Spinal cord (tissue), 10 donors: ENCODE data around the gene NCKIPSD. TPM values are rescaled to one million over a fixed set of nuclear protein-coding genes. Genes with fewer than 3 reads are reported as not detected.

Source experiments
- DNase-seq, 6 donors: peaks; one replicate each; pipeline versions ENCODE4 v3.0.0 to v3.0.0-alpha.2; 2013 to 2015; ENCODE audit warnings: low spot score in 6 of 6, low read depth in 4 of 6
- H3K27ac ChIP-seq: one replicate; pipeline ENCODE4 v1.5.1; 2013; ENCODE audit warnings: low read depth, low read length, control low read depth
- H3K27me3 ChIP-seq: one replicate; pipeline ENCODE4 v1.6.1; 2013; ENCODE audit warnings: low read length; ENCODE audit not compliant: control insufficient read depth, insufficient read depth
- H3K36me3 ChIP-seq: one replicate; pipeline ENCODE4 v1.6.1; 2013; ENCODE audit warnings: low read length; ENCODE audit not compliant: control insufficient read depth, insufficient read depth
- H3K4me1 ChIP-seq: one replicate; pipeline ENCODE4 v1.6.1; 2013; ENCODE audit warnings: low read length; ENCODE audit not compliant: control insufficient read depth, insufficient read depth
- H3K4me3 ChIP-seq: one replicate; pipeline ENCODE4 v1.5.1; 2013; ENCODE audit warnings: low read depth, low read length, control low read depth
- H3K9me3 ChIP-seq: one replicate; pipeline ENCODE4 v1.6.1; 2013; ENCODE audit warnings: low read length; ENCODE audit not compliant: control insufficient read depth, insufficient read depth
- whole genome bisulfite sequencing: methylation state at CpG from one replicate; pipeline ENCODE4 v1.1.5; 2013; ENCODE audit warnings: missing lambda C conversion rate; ENCODE audit not compliant: insufficient coverage; 5-methylcytosine and 5-hydroxymethylcytosine counted together
- polyA plus RNA-seq, 2 donors: library from polyadenylated mRNA; unstranded; fragments of 120-200 nt; gene quantifications; one replicate each; pipeline ENCODE4 v1.2.1, GENCODE V29; 2013; ENCODE audit not compliant: insufficient read length in 2 of 2
- total RNA-seq, 2 donors: library from RNA; depleted of rRNA in 1 of 2; stranded (reverse); fragments of 120-200 nt in 1 of 2; fragments of >200 nt in 1 of 2; gene quantifications; one replicate each; pipeline versions ENCODE4 v1.2.3 to v1.2.4, GENCODE V29; 2013 to 2014
- donor health status: healthy.

NCKIPSD gene
- total and polyA plus RNA-seq, 4 donors = 13.1 to 25.7 (median 18.2) TPM

- no peaks in the 10 kb centered on the region for H3K27me3 ChIP-seq
- no peak overlapping the region for H3K4me3 ChIP-seq
- DNase-seq = no peak
- no peak overlapping the region for H3K27ac ChIP-seq
- H3K9me3 ChIP-seq = no peaks in the 10 kb centered on the region
- peaks cover 32% of the 10 kb centered on the region for H3K4me1 ChIP-seq
- H3K36me3 ChIP-seq = peaks cover 97% of the 10 kb centered on the region
- 93% methylated on average over 9 of the region's 12 CpGs for WGBS
Measured at GRCh38 chr3:48655063-48655462, 30.7 kb downstream of the NCKIPSD start.

DNA sequence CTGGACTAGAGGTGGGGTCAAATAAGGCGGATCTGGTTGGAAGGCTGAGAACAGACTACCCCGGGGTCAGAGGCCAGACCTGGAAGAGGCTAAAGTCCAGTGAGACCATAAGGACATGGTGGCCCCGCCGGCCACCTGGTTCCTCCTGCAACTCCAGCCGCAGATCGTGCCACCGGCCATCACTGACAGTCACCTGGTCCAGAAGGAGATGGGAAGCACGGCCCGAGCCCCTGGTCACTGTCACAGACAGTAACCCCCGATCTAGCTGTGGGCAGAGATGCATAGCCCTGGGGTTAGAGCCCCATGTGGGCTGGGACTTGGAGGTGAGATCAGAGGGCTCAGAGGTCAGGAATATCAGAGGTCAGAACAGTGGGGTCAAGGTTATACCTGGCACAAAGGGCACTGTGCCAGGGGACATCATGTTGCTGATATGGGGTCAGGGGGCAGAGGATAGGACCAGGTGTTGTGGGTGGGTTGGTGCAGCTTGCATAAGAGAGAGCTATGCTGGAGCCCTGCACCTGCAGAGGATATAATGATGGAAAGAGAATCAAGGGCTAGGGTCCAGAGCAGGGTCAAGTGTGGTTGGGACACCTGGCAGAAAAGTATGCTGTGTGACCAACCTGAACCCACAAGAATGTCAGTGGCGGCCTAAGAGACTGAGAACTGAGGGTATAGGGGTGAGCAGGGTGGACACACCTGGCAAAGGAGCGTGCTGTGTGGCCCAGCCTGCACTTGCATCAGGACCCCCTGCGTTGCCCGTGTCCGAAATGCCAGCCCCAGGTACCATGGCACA is 32.6 kb downstream of the NCKIPSD start:
- H3K4me1 ChIP-seq = peaks cover 26% of the 10 kb centered on the region
- no peak overlapping the region for H3K27ac ChIP-seq
- no peak overlapping the region for H3K4me3 ChIP-seq
- H3K36me3 ChIP-seq = peaks cover 96% of the 10 kb centered on the region
- WGBS = 95% methylated on average over 14 of the region's 15 CpGs
- H3K9me3 ChIP-seq = no peaks in the 10 kb centered on the region
- no peak for DNase-seq
- no peaks in the 10 kb centered on the region for H3K27me3 ChIP-seq

DNA sequence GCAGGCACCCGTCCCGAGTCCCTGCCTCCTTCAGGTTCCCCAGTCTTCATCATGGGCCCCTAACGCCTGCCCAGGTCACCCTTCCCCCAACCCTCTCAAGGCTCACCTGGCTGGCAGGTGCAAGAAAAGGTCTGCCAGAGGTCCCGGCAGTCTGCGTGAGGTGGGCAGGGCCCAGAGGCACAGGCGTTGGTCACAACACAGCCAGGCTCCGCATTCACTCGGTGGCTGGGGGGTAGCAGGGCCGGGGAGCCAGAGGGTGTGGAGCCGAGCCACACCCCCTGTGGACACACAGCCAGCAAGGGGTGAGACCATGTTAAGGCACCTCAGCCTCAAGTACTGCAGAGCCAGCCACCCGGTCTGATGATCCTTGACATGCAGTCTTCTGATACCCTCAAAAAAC is 33.9 kb downstream of the NCKIPSD start:
- no peak for DNase-seq
- Histone ChIP-seq H3K27ac (no peak overlapping the region), H3K4me3 (no peak overlapping the region), H3K36me3 (peaks cover 93% of the 10 kb centered on the region), H3K4me1 (peaks cover 15% of the 10 kb centered on the region), H3K27me3 (no peaks in the 10 kb centered on the region), H3K9me3 (no peaks in the 10 kb centered on the region)
- 86% methylated on average over 11 of the region's 11 CpGs for WGBS

DNA sequence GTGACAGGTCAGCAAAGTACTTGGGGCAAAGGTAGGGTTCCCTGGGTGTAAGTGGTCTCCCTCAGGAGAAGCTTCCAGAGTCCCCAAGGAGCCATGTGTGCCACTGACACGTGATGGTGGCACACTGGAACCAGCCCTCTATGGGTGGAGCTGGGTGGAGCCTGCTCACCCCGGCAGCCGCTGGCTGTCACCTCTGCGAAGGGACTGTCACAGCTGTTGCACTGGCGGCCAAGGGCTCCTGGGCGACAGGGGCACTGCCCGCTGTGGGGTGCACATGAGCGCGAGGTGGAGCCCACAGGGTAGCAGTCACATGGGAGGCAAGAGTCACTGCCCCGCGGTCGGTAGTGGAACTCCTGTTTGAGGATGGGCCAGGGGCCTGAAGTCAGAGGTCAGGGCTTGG is 35.0 kb downstream of the NCKIPSD start:
- WGBS = 89% methylated on average over 12 of the region's 12 CpGs
- DNase-seq = no peak
- Histone ChIP-seq H3K9me3 (no peaks in the 10 kb centered on the region), H3K27ac (no peak overlapping the region), H3K36me3 (peaks cover 93% of the 10 kb centered on the region), H3K27me3 (no peaks in the 10 kb centered on the region), H3K4me3 (no peak overlapping the region), H3K4me1 (peaks cover 5% of the 10 kb centered on the region)

DNA sequence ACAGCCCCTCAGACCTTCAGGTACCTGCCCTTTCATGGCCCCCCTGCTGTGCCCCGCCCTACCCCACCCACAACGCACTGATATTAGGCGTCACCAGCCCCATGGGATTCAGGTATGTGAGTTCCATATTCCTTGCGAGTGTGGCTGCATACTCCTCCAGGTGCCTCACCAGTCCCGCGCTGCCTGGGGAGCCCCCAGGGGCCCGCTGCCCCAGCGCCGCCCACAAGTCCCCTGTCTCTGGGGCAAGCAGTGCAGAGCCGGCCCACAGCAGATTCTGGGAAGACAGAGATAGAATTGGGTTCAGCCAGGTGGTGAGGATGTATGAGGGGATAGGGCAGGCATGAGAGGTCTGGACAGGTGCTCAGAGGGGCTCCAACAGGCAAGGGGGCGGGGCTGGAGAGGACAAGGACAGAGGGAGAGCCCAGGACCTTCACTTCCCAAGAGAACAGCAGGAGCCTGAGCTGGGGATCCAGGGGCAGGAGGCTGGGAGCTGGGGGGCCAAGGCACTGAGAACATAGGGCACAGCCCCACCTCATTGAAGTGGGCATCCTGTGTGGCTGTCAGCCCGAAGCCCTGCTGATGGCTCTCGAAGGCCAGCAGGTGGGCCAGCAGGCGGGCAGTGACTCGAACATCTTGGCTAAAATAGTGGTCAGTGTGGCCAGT is 37.4 kb downstream of the NCKIPSD start:
- WGBS = 94% methylated on average over 13 of the region's 15 CpGs
- no peaks in the 10 kb centered on the region for H3K27me3 ChIP-seq
- peaks cover 93% of the 10 kb centered on the region for H3K36me3 ChIP-seq
- DNase-seq = no peak
- no peak overlapping the region for H3K27ac ChIP-seq
- H3K9me3 ChIP-seq = no peaks in the 10 kb centered on the region
- no peaks in the 10 kb centered on the region for H3K4me1 ChIP-seq
- no peak overlapping the region for H3K4me3 ChIP-seq

DNA sequence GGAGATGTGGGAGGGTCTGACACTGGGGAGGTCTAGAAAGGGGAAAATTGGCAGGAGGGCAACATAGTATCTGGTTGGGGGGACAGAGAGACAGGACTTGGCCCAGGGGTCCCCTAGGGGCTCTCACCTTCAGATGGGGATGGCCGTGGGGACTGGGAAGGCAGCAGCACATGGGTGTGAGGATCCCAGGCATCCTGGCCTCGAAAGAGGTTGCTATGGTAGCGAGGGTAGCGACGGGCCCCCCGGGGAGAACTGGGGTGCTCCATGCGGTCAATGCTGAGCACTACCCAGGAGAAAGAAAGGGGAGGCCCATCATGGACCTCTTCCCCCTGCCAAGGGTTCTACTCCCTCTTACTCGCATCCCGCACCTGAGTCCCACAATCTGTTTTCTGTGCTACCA is 38.0 kb downstream of the NCKIPSD start:
- 81% methylated on average over 7 of the region's 9 CpGs for WGBS
- no peak overlapping the region for H3K4me3 ChIP-seq
- peaks cover 94% of the 10 kb centered on the region for H3K36me3 ChIP-seq
- no peaks in the 10 kb centered on the region for H3K9me3 ChIP-seq
- no peaks in the 10 kb centered on the region for H3K4me1 ChIP-seq
- no peak for DNase-seq
- H3K27me3 ChIP-seq = no peaks in the 10 kb centered on the region
- H3K27ac ChIP-seq = no peak overlapping the region

- peaks cover 94% of the 10 kb centered on the region for H3K36me3 ChIP-seq
- DNase-seq = no peak
- no peaks in the 10 kb centered on the region for H3K4me1 ChIP-seq
- 94% methylated on average over 18 of the region's 22 CpGs for WGBS
- no peak overlapping the region for H3K27ac ChIP-seq
- H3K9me3 ChIP-seq = no peaks in the 10 kb centered on the region
- no peak overlapping the region for H3K4me3 ChIP-seq
- H3K27me3 ChIP-seq = no peaks in the 10 kb centered on the region
Measured at GRCh38 chr3:48644898-48645760, 40.6 kb downstream of the NCKIPSD start.

GRCh38 chr3:48642605-48643004 is 43.1 kb downstream of the NCKIPSD start:
- H3K36me3 ChIP-seq = peaks cover 94% of the 10 kb centered on the region
- no peak for DNase-seq
- WGBS = 95% methylated on average over 12 of the region's 12 CpGs

DNA sequence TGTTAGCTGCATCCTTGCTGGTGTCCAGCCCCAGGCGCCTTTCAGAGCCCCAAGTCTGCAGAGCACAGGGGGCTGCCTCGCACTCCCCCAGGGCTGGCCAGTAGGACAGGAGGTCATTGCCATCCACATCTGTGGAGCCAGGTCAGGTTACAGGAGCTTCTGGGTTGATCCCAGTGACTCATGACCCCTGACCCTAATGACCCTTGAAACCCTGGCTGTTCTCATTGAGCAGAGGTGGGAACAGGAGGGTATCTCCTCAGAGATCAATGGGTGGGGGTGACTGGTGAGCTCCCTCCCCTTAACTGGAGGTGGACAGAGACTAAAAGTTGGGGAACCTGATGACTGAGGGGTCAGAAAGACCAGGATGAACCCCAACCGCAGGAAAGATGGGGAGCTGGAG is 44.3 kb downstream of the NCKIPSD start:
- Histone ChIP-seq H3K9me3 (no peaks in the 10 kb centered on the region), H3K4me3 (no peak overlapping the region), H3K36me3 (peaks cover 92% of the 10 kb centered on the region), H3K27ac (no peak overlapping the region), H3K4me1 (peaks cover 4% of the 10 kb centered on the region), H3K27me3 (no peaks in the 10 kb centered on the region)
- WGBS = 95% methylated on average over 3 of the region's 3 CpGs
- no peak for DNase-seq

More at GRCh38 chr3:48642605-48643004, 43.1 kb downstream of the NCKIPSD start:
- H3K9me3 ChIP-seq = no peaks in the 10 kb centered on the region
- no peak overlapping the region for H3K27ac ChIP-seq
- H3K27me3 ChIP-seq = no peaks in the 10 kb centered on the region
- no peak overlapping the region for H3K4me3 ChIP-seq
- H3K4me1 ChIP-seq = no peaks in the 10 kb centered on the region
